Keratinocyte (primary cell): ENCODE data around the gene SMG1.

ENCODE experiments used
- EZH2 ChIP-seq: IDR thresholded peaks from one replicate; pipeline ENCODE4 v1.6.1; 2012; ENCODE audit warnings: inconsistent platforms, mild to moderate bottlenecking, low read length, moderate library complexity
- TF ChIP-seq, protein P1 (sequence below), 3 experiments: IDR thresholded peaks in 1 of 3; conservative IDR thresholded peaks in 1 of 3; optimal IDR thresholded peaks in 1 of 3; 2 replicates in 2 of 3; 3 replicates in 1 of 3; pipeline versions ENCODE3 to v1.5.1; 2011; ENCODE audit warnings: low read length in 3 of 3, mild to moderate bottlenecking in 3 of 3, moderate library complexity in 2 of 3, control low read depth in 1 of 3, inconsistent platforms in 1 of 3; ENCODE audit not compliant: insufficient read depth in 2 of 3; ENCODE audit errors: extremely low read depth in 1 of 3

DNA sequence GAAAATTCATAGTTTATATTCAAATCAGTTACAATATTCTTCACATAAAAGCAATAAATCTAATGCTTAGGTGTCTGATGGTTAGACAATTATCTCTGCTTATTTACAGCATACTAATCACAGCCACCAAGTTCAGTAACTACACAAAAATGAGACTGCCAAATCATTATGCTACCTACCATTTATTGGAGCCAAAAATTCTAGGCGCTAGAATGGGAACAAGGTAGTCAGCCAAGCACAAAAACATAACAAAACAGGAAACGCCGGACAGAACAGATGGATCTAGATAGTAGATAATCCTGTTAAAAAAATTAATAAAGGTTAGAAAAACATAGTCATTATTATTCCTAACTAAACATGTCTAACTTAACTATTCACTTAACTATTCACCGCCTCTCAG is 128.5 kb downstream of the SMG1 start:
- TF ChIP-seq, protein P1, sequence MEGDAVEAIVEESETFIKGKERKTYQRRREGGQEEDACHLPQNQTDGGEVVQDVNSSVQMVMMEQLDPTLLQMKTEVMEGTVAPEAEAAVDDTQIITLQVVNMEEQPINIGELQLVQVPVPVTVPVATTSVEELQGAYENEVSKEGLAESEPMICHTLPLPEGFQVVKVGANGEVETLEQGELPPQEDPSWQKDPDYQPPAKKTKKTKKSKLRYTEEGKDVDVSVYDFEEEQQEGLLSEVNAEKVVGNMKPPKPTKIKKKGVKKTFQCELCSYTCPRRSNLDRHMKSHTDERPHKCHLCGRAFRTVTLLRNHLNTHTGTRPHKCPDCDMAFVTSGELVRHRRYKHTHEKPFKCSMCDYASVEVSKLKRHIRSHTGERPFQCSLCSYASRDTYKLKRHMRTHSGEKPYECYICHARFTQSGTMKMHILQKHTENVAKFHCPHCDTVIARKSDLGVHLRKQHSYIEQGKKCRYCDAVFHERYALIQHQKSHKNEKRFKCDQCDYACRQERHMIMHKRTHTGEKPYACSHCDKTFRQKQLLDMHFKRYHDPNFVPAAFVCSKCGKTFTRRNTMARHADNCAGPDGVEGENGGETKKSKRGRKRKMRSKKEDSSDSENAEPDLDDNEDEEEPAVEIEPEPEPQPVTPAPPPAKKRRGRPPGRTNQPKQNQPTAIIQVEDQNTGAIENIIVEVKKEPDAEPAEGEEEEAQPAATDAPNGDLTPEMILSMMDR (optimal IDR thresholded peaks at IDR 0.05 in 1 of 3, IDR thresholded peaks at IDR 0.05 in 1 of 3, conservative IDR thresholded peaks at IDR 0.05 in 1 of 3; ENCODE audit: extremely low read depth in 1 of 3, insufficient read depth in 2 of 3, low read length in 3 of 3) = no peak
- no peak for TF ChIP-seq EZH2
